ENCODE results near the gene RANBP9. TPM values are rescaled to one million over a fixed set of nuclear protein-coding genes. Genes with fewer than 3 reads are reported as not detected.

RANBP9 gene
- total and polyA plus RNA-seq, 2 experiments from 2014 or later: 12.1 to 31.8 TPM

DNA sequence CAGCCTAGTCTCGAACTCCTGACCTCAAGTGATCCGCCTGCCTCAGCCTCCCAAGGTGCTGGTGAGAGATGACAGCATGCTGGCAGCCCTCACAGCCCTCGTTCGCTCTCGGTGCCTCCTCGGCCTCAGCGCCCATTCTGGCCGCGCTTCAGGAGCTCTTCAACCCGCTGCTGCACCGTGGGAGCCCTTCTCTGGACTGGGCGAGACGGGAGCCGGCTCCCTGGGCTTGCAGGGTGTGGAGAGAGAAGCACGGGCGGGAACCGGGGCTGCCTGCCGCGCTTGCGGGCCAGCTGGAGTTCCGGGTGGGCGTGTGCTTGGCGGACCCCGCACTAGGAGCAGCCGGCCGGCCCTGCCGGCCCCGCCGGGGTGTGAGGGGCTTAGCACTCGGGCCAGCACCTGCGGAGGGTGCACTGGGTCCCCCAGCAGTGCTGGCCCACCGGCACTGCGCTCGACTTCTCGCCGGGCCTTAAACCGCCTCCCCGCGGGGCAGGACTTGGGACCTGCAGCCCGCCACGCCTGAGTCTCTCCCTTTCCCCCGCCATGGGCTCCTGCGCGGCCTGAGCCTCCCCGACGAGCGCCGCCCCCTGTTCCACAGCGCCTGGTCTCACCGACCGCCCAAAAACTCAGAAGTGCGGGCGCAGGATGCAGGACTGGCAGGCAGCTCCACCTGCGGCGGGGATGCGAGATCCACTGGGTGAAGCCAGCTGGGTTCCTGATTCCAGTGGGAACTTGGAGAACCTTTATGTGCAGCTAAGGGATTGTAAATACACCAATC lies 31.5 kb upstream of the RANBP9 start:
- Histone ChIP-seq H4K20me1 (replicated peaks; ENCODE audit: insufficient read depth) (no peaks in the 10 kb centered on the region), H3K4me2 (no peak overlapping the region), H3K79me2 (replicated peaks; ENCODE audit: insufficient read depth) (no peaks in the 10 kb centered on the region), H3K4me3 (peak overlapping the region; percentile 34; the same call in 1 of the 2 replicates), H3K36me3 (ENCODE audit: insufficient read depth) (no peaks in the 10 kb centered on the region), H3F3A (replicated peaks; ENCODE audit: low read depth) (no peaks in the 10 kb centered on the region), H3K9me2 (ENCODE audit: insufficient read depth) (no peaks in the 10 kb centered on the region), H3K27ac (ENCODE audit: low read depth) (no peak overlapping the region), H3K27me3 (ENCODE audit: insufficient read depth) (no peaks in the 10 kb centered on the region), H2AFZ (no peak overlapping the region), H3K4me1 (ENCODE audit: insufficient read depth) (no peaks in the 10 kb centered on the region)
- Mint-ChIP-seq H3K27me3 (ENCODE audit: insufficient read depth, low read depth, poor library complexity) (no peaks in the 10 kb centered on the region), H3K4me3 (0 out of 3 replicates have a peak overlapping the region, but pooled peaks have one; percentile 26), H3K27ac (no peak overlapping the region), H3K9me3 (peaks cover 7% of the 10 kb centered on the region; the same call in 2 of the 3 replicates), H3K36me3 (ENCODE audit: low read depth) (no peaks in the 10 kb centered on the region), H3K4me1 (no peaks in the 10 kb centered on the region)
- TF ChIP-seq, protein P1, sequence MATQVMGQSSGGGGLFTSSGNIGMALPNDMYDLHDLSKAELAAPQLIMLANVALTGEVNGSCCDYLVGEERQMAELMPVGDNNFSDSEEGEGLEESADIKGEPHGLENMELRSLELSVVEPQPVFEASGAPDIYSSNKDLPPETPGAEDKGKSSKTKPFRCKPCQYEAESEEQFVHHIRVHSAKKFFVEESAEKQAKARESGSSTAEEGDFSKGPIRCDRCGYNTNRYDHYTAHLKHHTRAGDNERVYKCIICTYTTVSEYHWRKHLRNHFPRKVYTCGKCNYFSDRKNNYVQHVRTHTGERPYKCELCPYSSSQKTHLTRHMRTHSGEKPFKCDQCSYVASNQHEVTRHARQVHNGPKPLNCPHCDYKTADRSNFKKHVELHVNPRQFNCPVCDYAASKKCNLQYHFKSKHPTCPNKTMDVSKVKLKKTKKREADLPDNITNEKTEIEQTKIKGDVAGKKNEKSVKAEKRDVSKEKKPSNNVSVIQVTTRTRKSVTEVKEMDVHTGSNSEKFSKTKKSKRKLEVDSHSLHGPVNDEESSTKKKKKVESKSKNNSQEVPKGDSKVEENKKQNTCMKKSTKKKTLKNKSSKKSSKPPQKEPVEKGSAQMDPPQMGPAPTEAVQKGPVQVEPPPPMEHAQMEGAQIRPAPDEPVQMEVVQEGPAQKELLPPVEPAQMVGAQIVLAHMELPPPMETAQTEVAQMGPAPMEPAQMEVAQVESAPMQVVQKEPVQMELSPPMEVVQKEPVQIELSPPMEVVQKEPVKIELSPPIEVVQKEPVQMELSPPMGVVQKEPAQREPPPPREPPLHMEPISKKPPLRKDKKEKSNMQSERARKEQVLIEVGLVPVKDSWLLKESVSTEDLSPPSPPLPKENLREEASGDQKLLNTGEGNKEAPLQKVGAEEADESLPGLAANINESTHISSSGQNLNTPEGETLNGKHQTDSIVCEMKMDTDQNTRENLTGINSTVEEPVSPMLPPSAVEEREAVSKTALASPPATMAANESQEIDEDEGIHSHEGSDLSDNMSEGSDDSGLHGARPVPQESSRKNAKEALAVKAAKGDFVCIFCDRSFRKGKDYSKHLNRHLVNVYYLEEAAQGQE (IDR thresholded peaks at IDR 0.05; ENCODE audit: unreplicated experiment): no peak
- TF ChIP-seq EZH2phosphoT487 (IDR thresholded peaks at IDR 0.05; ENCODE audit: unreplicated experiment): no peak
- TF ChIP-seq EZH2 (IDR thresholded peaks at IDR 0.05; ENCODE audit: low read depth, unreplicated experiment): no peak
- no peak for TF ChIP-seq ZNF331 (CRISPR knock-in tag; IDR thresholded peaks at IDR 0.05; ENCODE audit: low read depth)
- no peak for TF ChIP-seq POLR2AphosphoS5 (IDR thresholded peaks at IDR 0.05; ENCODE audit: low read depth)
- no peak for TF ChIP-seq ZNF114 (CRISPR knock-in tag; IDR thresholded peaks at IDR 0.05)
- TF ChIP-seq STAT1 (IDR thresholded peaks at IDR 0.05; ENCODE audit: unreplicated experiment): no peak
- no peak for TF ChIP-seq CREB1 (CRISPR knock-in tag; IDR thresholded peaks at IDR 0.05; ENCODE audit: low read depth)
- TF ChIP-seq JUNB (IDR thresholded peaks at IDR 0.05; ENCODE audit: unreplicated experiment): no peak
- TF ChIP-seq, protein P2, sequence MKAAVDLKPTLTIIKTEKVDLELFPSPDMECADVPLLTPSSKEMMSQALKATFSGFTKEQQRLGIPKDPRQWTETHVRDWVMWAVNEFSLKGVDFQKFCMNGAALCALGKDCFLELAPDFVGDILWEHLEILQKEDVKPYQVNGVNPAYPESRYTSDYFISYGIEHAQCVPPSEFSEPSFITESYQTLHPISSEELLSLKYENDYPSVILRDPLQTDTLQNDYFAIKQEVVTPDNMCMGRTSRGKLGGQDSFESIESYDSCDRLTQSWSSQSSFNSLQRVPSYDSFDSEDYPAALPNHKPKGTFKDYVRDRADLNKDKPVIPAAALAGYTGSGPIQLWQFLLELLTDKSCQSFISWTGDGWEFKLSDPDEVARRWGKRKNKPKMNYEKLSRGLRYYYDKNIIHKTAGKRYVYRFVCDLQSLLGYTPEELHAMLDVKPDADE (IDR thresholded peaks at IDR 0.05): no peak
- peak; percentile 88 for ATAC-seq
- DNase-seq (ENCODE audit: low spot score): peak; percentile 21

DNA sequence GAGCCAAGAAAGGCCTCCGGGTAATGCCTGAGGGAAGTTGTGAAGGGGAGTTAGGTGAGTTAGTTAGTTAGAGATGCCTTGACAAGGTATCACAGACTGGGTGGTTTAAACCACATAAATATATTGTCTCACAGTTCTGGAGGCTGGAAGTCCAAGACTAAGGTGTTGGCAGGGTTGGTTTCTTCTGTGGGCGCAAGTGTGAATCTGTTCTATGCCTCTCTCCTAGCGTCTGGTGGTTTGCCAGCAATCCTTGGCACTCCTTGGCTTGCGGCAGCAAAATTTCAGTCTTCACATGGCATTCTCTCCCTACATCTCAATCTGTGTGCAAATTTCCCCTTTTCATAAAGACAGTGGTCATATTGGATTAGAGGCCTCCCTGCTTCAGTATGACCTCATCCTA lies 29.7 kb upstream of the RANBP9 start:
- H3K27ac Mint-ChIP-seq: no peak overlapping the region
- H3K27me3 ChIP-seq (ENCODE audit: insufficient read depth): no peaks in the 10 kb centered on the region

More for the DNA sequence above, 29.7 kb upstream of the RANBP9 start:
- no peak overlapping the region for H3K4me3 ChIP-seq
- no peaks in the 10 kb centered on the region for H3K27me3 Mint-ChIP-seq (ENCODE audit: insufficient read depth, low read depth, poor library complexity)
- H3K79me2 ChIP-seq (replicated peaks; ENCODE audit: insufficient read depth): no peaks in the 10 kb centered on the region
- H3K27ac ChIP-seq (ENCODE audit: low read depth): no peak overlapping the region
- H3K9me3 Mint-ChIP-seq: peaks cover 7% of the 10 kb centered on the region; the same call in 2 of the 3 replicates
- no peak for DNase-seq (ENCODE audit: low spot score)
- ATAC-seq: no peak
- H3K9me2 ChIP-seq (ENCODE audit: insufficient read depth): no peaks in the 10 kb centered on the region
- no peaks in the 10 kb centered on the region for H3K36me3 ChIP-seq (ENCODE audit: insufficient read depth)
- H3K4me3 Mint-ChIP-seq: no peak overlapping the region
- no peaks in the 10 kb centered on the region for H3K36me3 Mint-ChIP-seq (ENCODE audit: low read depth)
- TF ChIP-seq CREB1 (CRISPR knock-in tag; IDR thresholded peaks at IDR 0.05; ENCODE audit: low read depth) (no peak), STAT1 (IDR thresholded peaks at IDR 0.05; ENCODE audit: unreplicated experiment) (no peak), ZNF114 (CRISPR knock-in tag; IDR thresholded peaks at IDR 0.05) (no peak), EZH2phosphoT487 (IDR thresholded peaks at IDR 0.05; ENCODE audit: unreplicated experiment) (no peak)
- TF ChIP-seq, protein P1 (IDR thresholded peaks at IDR 0.05; ENCODE audit: unreplicated experiment): no peak
- H3K4me1 ChIP-seq (ENCODE audit: insufficient read depth): no peaks in the 10 kb centered on the region
- peak overlapping the region; percentile 56; the same call in 1 of the 2 replicates for H2AFZ ChIP-seq
- H3K4me2 ChIP-seq: no peak overlapping the region
- H3K4me1 Mint-ChIP-seq: no peaks in the 10 kb centered on the region
- H3F3A ChIP-seq (replicated peaks; ENCODE audit: low read depth): no peaks in the 10 kb centered on the region
- no peaks in the 10 kb centered on the region for H4K20me1 ChIP-seq (replicated peaks; ENCODE audit: insufficient read depth)
